Measurements from ENCODE around the gene ARL5C. TPM values are rescaled to one million over a fixed set of nuclear protein-coding genes. Genes with fewer than 3 reads are reported as not detected.

Gene ARL5C
- total and polyA plus RNA-seq, 2 experiments from 2014 or later, result not detected

DNA sequence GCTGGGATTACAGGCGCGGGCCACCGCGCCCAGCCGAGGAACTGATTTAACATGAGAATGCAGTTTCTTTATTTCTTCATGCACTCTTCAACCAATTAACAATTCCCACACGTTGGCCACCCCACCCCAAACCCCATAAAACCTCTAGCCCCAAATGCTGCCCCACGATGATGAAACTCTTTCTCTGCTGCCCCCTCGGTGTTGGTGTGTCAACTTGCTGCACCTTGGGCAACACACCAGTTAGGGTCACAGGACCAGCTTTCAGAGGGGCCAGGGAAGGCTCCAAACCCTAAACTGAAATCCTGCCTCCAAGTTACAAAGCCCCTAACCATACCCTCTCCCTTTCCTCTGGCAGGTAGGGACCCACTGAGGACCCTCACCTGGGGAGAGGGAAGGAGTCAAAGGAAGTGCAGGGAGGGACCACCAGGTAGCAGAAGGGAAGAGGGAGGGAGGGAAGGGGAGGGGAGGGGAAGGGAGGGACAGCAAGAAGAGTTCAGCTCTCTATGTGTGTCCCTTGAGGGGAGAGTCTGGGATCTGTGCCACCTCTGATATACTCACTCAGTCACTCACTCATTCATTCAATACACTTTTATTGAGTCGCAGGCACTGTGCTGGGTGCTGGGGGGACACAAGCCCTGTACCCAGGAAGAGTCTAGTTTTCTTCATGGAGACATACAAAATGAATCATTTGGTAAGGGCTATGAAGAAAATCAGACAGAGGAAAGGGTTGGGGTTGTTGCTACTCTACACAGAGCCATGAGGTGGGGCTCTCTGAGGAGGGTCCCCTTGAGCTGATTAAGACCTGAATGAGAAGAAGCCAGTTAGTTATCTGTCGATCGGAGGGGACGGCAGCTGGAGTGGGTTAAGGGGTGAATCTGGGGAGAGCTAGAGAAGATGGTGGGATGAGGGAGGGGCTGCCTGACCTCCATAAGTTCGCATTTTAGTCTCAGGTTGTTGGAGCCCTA is 18.5 kb downstream of the ARL5C start:
- Histone ChIP-seq H3K4me2 (no peak overlapping the region), H3K4me3 (no peak overlapping the region), H3K4me1 (ENCODE audit: insufficient read depth) (peaks cover 19% of the 10 kb centered on the region), H3K9me3 (ENCODE audit: low read depth) (no peaks in the 10 kb centered on the region), H4K20me1 (ENCODE audit: insufficient read depth, poor library complexity, severe bottlenecking) (no peaks in the 10 kb centered on the region), H3K9me2 (replicated peaks; ENCODE audit: insufficient read depth) (no peaks in the 10 kb centered on the region), H3K27me3 (peaks cover 14% of the 10 kb centered on the region), H3K27ac (no peak overlapping the region), H3K79me2 (no peaks in the 10 kb centered on the region), H3K36me3 (replicated peaks; ENCODE audit: insufficient read depth, low read depth) (no peaks in the 10 kb centered on the region), H2AFZ (no peak overlapping the region)
- TF ChIP-seq EZH2 (IDR thresholded peaks at IDR 0.05; ENCODE audit: borderline replicate concordance) (no peak), EZH2phosphoT487 (IDR thresholded peaks at IDR 0.05; ENCODE audit: low read depth, severe bottlenecking, unreplicated experiment) (no peak)
- TF ChIP-seq, protein P1, sequence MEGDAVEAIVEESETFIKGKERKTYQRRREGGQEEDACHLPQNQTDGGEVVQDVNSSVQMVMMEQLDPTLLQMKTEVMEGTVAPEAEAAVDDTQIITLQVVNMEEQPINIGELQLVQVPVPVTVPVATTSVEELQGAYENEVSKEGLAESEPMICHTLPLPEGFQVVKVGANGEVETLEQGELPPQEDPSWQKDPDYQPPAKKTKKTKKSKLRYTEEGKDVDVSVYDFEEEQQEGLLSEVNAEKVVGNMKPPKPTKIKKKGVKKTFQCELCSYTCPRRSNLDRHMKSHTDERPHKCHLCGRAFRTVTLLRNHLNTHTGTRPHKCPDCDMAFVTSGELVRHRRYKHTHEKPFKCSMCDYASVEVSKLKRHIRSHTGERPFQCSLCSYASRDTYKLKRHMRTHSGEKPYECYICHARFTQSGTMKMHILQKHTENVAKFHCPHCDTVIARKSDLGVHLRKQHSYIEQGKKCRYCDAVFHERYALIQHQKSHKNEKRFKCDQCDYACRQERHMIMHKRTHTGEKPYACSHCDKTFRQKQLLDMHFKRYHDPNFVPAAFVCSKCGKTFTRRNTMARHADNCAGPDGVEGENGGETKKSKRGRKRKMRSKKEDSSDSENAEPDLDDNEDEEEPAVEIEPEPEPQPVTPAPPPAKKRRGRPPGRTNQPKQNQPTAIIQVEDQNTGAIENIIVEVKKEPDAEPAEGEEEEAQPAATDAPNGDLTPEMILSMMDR (IDR thresholded peaks at IDR 0.05; ENCODE audit: poor library complexity), result no peak
- no peak for DNase-seq (ENCODE audit: low spot score)
- WGBS (ENCODE audit: low lambda C conversion rate, missing lambda C conversion rate), result 74% methylated on average over 13 of the region's 13 CpGs

DNA sequence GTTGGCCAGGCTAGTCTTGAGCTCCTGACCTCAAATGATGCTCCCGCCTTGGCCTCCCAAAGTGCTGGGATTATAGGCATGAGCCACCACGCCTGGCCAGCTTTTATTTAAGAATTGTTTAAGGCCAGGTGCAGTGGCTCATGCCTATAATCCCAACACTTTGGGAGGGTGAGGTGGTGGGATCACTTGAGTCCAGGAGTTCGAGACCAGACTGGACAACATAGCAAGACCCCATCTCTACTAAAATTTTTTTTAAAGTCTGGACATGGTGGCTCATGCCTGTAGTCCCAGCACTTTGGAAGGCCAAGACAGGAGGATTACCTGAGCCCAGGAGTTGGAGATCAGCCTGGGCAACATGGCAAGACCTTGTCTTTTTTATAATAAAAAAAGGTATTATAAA is 19.7 kb downstream of the ARL5C start:
- Histone ChIP-seq H3K9me3 (ENCODE audit: low read depth) (no peaks in the 10 kb centered on the region), H4K20me1 (ENCODE audit: insufficient read depth, poor library complexity, severe bottlenecking) (no peaks in the 10 kb centered on the region), H3K9me2 (replicated peaks; ENCODE audit: insufficient read depth) (no peaks in the 10 kb centered on the region), H3K36me3 (replicated peaks; ENCODE audit: insufficient read depth, low read depth) (no peaks in the 10 kb centered on the region), H3K4me2 (no peak overlapping the region), H3K27ac (no peak overlapping the region), H3K4me3 (no peak overlapping the region), H2AFZ (no peak overlapping the region), H3K79me2 (no peaks in the 10 kb centered on the region), H3K4me1 (ENCODE audit: insufficient read depth) (peaks cover 11% of the 10 kb centered on the region), H3K27me3 (peaks cover 14% of the 10 kb centered on the region)
- no peak for DNase-seq (ENCODE audit: low spot score)
- TF ChIP-seq EZH2 (IDR thresholded peaks at IDR 0.05; ENCODE audit: borderline replicate concordance) (no peak), EZH2phosphoT487 (IDR thresholded peaks at IDR 0.05; ENCODE audit: low read depth, severe bottlenecking, unreplicated experiment) (no peak)
- TF ChIP-seq, protein P1 (IDR thresholded peaks at IDR 0.05; ENCODE audit: poor library complexity), result no peak
- WGBS (ENCODE audit: low lambda C conversion rate, missing lambda C conversion rate), result 95% methylated on average over 3 of the region's 3 CpGs

DNA sequence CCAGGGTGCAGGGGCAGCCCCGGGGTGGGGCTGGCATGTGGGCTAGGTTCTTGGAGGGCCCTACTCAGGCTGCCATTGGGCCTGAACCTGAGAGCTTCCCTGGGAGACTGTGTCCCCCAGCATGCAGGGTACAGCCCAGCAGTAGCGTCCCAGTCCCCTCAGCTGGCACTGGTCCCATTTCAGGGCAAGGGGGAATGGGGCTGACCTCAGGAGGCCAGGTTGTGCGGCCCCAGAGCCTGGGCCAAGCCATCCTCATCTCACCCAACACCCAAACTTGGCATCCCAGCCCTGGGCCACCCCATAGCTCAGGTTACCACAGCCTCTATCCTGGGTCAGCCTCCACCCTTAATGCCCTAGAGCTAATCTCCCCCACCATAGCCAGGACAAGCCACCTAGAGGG is 20.8 kb downstream of the ARL5C start:
- no peaks in the 10 kb centered on the region for H3K36me3 ChIP-seq (replicated peaks; ENCODE audit: insufficient read depth, low read depth)
- H3K9me2 ChIP-seq (replicated peaks; ENCODE audit: insufficient read depth), result no peaks in the 10 kb centered on the region
- no peak overlapping the region for H3K4me3 ChIP-seq
- no peak overlapping the region for H3K27ac ChIP-seq
- no peak for DNase-seq (ENCODE audit: low spot score)
- H3K4me1 ChIP-seq (ENCODE audit: insufficient read depth), result peaks cover 11% of the 10 kb centered on the region
- no peaks in the 10 kb centered on the region for H3K9me3 ChIP-seq (ENCODE audit: low read depth)
- no peak overlapping the region for H2AFZ ChIP-seq
- TF ChIP-seq EZH2phosphoT487 (IDR thresholded peaks at IDR 0.05; ENCODE audit: low read depth, severe bottlenecking, unreplicated experiment) (no peak), EZH2 (IDR thresholded peaks at IDR 0.05; ENCODE audit: borderline replicate concordance) (no peak)
- TF ChIP-seq, protein P1 (IDR thresholded peaks at IDR 0.05; ENCODE audit: poor library complexity), result no peak
- no peaks in the 10 kb centered on the region for H3K79me2 ChIP-seq
- WGBS (ENCODE audit: low lambda C conversion rate, missing lambda C conversion rate), result 100% methylated on average over 3 of the region's 3 CpGs
- H3K27me3 ChIP-seq, result peaks cover 5% of the 10 kb centered on the region
- H4K20me1 ChIP-seq (ENCODE audit: insufficient read depth, poor library complexity, severe bottlenecking), result no peaks in the 10 kb centered on the region
- no peak overlapping the region for H3K4me2 ChIP-seq
